Iris pigment epithelial cell (primary cell): ENCODE measurements around the gene PRKAR1B.

Experiments used
- DNase-seq: peaks from one replicate; pipeline ENCODE4 v3.0.0-alpha.2; 2011; ENCODE audit warnings: low read depth

PRKAR1B gene

DNA sequence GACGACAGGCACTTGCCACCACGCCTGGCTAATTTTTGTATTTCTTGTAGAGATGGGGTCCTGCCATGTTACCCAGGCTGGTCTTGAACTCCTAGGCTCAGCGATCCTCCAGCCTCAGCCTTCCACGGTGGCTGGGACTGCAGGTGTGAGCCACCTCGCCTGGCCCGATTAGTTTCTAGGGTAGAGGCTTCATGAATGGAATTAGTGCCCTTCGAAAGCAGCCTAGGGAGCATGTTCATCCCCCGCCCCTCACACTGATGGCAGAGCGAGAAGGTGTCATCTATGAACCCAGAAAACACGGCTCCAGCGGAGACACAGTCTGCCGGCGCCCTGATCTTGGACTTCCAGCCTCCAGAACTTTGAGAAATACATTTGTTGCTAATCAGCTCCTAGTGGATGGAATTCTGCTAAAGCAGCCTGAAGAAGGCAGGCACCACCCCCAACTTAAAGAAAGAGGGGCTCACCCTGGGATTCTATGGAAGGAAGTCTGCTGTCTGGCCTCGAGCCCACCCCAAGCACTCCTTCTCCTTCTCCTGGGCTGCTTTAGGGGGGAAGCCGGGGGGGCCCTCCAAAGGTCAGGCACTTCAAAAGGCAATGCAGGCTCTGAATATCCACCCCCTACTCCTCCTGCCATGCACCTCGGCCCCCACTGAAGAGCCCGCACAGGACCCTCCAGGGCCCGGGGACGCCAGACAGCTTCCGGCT, 217.5 kb downstream of the PRKAR1B start:
- no peak for DNase-seq

DNA sequence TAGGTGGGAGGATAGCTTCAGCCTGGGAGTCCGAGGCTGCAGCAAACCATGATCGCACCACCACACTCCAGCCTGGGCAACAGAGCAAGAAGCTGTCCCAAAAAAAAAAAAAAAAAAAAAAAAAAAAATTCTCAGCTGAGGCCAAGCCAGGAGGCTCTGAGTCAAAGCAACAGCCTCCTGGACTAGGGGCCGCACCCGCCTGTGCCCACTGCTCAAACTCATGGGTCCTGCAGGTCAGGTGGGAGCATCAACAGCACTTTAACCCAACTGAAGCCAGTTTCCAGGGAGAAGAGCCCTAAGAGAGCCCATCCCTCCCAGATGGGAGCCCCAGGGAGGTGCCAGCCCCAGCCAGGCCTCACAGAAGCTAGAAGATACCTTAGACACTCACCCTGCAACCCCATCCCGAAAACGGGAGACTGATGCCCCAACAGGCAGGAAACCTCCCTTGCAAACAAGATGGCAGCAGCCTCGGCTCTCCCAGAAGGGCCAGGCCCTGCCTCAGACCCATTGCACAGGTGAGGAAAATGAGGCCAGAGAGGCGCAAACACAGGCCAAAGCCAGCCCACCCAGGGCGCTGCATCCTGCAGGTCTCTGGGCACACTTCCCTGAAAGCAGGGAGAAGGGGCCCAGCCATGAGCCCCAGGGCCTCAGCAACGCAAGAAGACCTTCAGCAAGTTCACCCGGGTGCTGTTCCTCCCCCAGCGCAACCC, 218.5 kb downstream of the PRKAR1B start:
- DNase-seq: no peak

DNA sequence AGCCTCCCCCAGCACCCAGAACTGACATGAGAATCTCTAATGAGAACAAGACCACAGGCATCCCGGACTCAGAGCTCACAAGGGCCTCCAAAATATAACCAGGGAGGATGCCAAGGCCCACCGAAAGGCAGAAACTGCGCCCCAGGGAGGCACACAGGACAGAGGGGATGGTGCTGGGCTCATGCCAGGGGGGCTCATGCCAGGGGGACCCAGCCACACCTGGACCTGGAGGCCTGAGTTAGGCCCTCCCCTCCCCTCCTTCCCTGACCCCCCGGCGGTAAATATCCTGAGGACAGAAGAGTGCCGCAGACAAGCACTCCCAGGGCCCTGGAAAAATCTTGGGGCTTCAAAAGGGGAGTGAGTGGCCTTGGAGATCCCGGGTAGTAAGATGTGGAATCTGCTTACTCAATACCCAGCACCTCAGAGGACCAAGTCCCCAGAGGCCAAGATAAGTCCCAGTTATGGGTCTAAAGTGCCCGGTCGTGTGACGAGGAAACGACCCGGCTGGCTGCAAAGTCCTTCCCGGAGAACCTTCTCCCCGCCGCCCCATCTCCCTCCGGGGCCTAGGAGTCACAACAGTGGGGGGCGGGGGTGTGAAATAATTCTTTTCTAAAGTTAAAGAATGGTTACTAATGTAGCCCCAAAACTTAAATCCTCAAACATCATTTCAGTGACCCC, 219.3 kb downstream of the PRKAR1B start:
- no peak for DNase-seq

- no peak for DNase-seq
These were observed 220.0 kb downstream of the PRKAR1B start for GRCh38 chr7:506921-507622.

- no peak for DNase-seq
These were observed 220.7 kb downstream of the PRKAR1B start for GRCh38 chr7:506391-506831.

DNA sequence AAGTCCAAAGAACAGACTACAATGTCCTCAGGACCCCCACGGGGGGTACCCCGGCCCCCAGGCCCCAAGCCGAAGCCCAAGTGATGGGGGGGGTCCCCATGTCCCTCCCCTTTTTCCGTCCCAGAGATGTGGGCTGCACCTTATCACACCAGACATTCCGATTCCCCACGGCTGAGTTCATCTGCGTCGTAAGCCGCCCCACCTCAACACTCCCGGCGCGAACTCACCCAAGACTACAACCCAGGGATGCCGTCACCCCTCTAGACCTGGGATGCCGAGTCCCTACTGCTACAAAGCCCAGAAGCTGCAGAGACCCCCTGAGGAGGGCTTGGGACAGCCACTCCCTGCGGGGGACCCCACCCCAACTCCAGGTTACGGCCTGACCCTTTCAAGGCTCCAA, 221.9 kb downstream of the PRKAR1B start:
- DNase-seq: no peak

DNA sequence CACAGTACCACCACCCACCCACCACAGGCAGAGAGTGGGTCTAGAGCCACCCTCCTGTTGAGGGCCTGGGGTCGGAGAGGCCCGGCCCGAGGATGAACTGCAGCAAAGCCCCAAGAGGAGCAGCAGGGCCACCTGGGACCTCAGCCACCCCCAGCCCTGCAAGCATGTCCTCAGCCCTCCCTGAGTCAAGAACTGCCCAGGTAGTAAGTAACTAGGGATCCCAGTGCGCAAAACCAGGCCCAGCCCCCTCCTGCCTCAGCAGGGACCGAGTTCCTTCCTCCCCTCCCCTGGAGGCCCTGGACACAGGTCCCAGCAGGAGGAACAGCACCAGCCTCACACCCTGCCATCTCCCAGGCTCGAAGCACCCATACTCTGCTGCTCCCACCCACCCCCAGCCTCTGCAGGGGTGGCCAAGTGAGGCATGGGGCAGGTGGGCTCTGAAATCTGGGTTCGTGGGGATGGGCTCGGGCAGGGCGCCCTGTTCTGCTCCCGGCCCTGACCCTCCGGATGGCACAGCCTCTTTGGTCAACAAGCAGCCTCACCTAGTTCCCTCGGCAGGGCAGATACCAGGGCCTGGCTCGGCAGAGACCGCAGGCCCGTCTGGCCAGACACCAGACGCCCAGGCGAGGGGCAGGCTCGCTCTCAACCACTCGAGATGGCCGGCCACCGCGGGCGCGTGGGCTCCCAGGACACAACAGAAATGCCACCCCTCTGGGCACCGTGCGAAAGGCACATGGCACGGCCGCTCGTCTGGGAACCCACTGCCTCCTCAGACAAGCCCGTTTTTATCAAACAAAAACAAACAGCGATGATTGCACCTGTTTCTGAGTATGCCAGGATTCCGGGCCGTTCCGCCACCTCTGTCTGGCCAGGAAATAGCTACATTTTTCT, 222.6 kb downstream of the PRKAR1B start:
- DNase-seq: no peak

- DNase-seq: no peak
These were observed 223.4 kb downstream of the PRKAR1B start for GRCh38 chr7:503575-504111.

DNA sequence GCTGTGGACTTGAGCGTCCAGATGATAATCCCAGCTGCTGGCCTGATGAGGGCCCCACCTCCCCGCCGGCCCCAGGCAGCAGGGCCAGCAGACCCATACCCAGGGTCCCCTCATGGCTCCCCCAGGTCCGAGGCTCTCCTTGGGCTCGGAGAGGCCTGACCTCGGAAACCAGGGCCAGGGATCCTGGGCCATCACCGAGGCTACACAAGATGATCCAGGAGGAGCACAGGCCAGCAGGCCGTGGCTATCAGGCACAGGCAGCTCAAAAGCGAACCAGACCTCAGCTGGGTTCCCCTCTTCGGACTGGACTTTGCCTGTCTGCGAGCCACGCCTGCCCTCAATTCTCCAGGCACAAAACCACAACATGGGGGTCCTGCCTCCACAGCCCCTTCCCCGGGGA, 224.8 kb downstream of the PRKAR1B start:
- no peak for DNase-seq

GRCh38 chr7:501526-501925, 225.6 kb downstream of the PRKAR1B start:
- DNase-seq: no peak

DNA sequence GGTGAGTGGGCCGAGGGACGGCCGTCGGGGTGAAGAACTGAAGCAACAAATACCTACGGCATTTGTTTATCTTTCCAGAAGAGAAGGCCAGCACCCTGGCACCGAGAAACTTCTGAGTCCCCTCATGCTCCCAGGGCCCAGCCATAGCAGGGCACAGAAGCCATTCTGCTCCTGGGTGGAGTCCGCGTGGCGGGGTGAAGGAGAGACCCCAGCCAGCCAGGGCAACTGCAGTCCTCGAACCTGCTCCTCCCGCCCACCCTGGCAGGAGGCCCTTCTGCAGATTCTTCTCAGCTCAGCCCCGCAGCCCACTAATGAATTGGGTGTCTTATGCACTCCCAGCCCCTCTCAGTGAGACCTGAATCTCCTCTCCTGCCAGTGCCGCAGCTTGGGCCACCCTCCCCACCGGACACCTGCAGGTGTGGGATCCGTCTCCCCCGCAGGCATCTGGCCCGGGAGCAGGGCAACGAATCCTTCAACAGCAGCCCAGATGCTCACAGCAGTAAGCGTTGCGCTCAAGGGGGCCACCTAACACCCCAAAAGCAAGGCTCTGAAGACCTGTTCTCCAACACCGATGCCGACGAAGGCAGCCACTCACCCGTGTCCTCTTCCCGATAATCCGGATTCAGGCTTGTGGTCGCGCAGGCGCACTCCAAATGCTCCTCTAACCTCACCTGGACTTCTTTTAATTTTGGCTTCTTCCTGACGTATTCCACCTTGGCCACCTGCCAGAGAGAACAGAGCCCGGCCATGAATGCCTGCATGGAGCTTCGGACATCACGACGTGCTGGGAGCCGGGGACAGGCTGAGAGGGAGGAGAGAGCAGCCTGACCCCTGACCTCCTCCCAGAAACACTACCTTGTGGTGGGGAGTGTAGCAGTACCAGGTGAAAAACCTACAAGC, 226.3 kb downstream of the PRKAR1B start:
- DNase-seq: no peak

DNA sequence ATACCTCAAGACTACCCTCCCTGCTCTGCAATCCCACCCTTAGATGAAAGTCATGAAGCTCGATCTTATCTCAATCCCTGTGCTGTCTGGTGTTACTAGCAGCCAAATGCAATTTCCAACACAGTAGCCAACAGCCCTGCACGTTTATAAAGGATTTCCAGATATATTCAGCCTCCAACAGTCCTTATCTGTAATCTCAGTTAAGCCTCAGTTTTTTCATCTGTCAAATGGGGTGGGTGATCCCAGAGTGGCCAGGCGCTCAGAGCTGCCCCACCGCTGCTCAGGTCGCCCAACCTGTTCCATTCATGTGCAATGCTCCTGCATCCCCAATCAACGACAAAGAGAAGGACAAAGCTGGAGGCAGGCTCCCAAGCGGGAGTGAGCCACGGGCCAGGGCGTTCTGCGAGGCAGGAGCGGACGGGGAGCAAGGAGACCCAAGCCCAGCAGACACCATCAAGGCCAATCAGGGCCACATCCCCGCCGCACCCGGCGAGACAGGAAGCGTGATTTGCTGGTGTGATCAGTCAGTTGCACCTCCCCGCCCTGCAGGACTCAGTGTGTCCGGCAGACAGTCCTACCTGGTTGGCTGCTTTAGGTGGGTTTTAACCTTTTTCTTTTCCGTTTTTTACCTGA, 227.1 kb downstream of the PRKAR1B start:
- DNase-seq: no peak
